ENCODE data around the gene LPGAT1. TPM values are rescaled to one million over a fixed set of nuclear protein-coding genes. Genes with fewer than 3 reads are reported as not detected.

The LPGAT1 gene
- total RNA-seq, 4 donors from 2014 or later, result 13.7 to 86.3 (median 26.7) TPM

GRCh38 chr1:211822677-211823407 lies 7.7 kb downstream of the LPGAT1 start:
- DNase-seq (ENCODE audit: low spot score in 2 of 2), result no peak
- 91 to 96% methylated on average over 5 of the region's 5 CpGs for WGBS, 2 donors
- TF ChIP-seq CTCF (IDR thresholded peaks at IDR 0.05) (no peak), POLR2A (IDR thresholded peaks at IDR 0.05) (no peak)
- no peak overlapping the region for H3K4me3 ChIP-seq (ENCODE audit: low read depth, poor library complexity, severe bottlenecking)
- intact Hi-C loops (cut with DNase I; ENCODE audit: low total_unique reads), result no loop called here

- TF ChIP-seq POLR2A (IDR thresholded peaks at IDR 0.05), result no peak
- no peak for TF ChIP-seq CTCF (IDR thresholded peaks at IDR 0.05)
- intact Hi-C loops (cut with DNase I; ENCODE audit: low total_unique reads), result no loop called here
- no peak for DNase-seq (ENCODE audit: low spot score in 2 of 2)
- H3K4me3 ChIP-seq (ENCODE audit: low read depth, poor library complexity, severe bottlenecking), result no peak overlapping the region
Observed at GRCh38 chr1:211816586-211816985, 14.0 kb downstream of the LPGAT1 start.

- TF ChIP-seq POLR2A (IDR thresholded peaks at IDR 0.05) (no peak), CTCF (IDR thresholded peaks at IDR 0.05) (no peak)
- H3K4me3 ChIP-seq (ENCODE audit: low read depth, poor library complexity, severe bottlenecking), result no peak overlapping the region
- no peak for DNase-seq (ENCODE audit: low spot score in 2 of 2)
- 89 to 90% methylated on average over 1 of the region's 1 CpG for WGBS, 2 donors
- intact Hi-C loops (cut with DNase I; ENCODE audit: low total_unique reads), result no loop called here
Observed at GRCh38 chr1:211814313-211814712, 16.2 kb downstream of the LPGAT1 start.

GRCh38 chr1:211813590-211813989 lies 17.0 kb downstream of the LPGAT1 start:
- intact Hi-C loops (cut with DNase I; ENCODE audit: low total_unique reads), result no loop called here
- no peak for DNase-seq (ENCODE audit: low spot score in 2 of 2)
- TF ChIP-seq CTCF (IDR thresholded peaks at IDR 0.05) (no peak), POLR2A (IDR thresholded peaks at IDR 0.05) (no peak)
- H3K4me3 ChIP-seq (ENCODE audit: low read depth, poor library complexity, severe bottlenecking), result no peak overlapping the region

- WGBS, 2 donors, result 69 to 78% methylated on average over 4 of the region's 4 CpGs
- TF ChIP-seq POLR2A (IDR thresholded peaks at IDR 0.05) (no peak), CTCF (IDR thresholded peaks at IDR 0.05) (no peak)
- no peak overlapping the region for H3K4me3 ChIP-seq (ENCODE audit: low read depth, poor library complexity, severe bottlenecking)
- intact Hi-C loops (cut with DNase I; ENCODE audit: low total_unique reads), result no loop called here
- no peak for DNase-seq (ENCODE audit: low spot score in 2 of 2)
Observed at GRCh38 chr1:211812584-211812983, 18.0 kb downstream of the LPGAT1 start.

GRCh38 chr1:211811848-211812247 lies 18.7 kb downstream of the LPGAT1 start:
- 77% methylated on average over 2 of the region's 2 CpGs for WGBS, 2 donors
- DNase-seq (ENCODE audit: low spot score in 2 of 2), result no peak
- TF ChIP-seq POLR2A (IDR thresholded peaks at IDR 0.05) (no peak), CTCF (IDR thresholded peaks at IDR 0.05) (no peak)
- intact Hi-C loops (cut with DNase I; ENCODE audit: low total_unique reads), result no loop called here
- no peak overlapping the region for H3K4me3 ChIP-seq (ENCODE audit: low read depth, poor library complexity, severe bottlenecking)

Measured in lower leg skin (tissue), 4 donors.